Measurements from ENCODE around the gene MYL9. TPM values are rescaled to one million over a fixed set of nuclear protein-coding genes. Genes with fewer than 3 reads are reported as not detected.

The MYL9 gene
- total and polyA plus RNA-seq, 2 experiments from 2014 or later, result 29.7 to 100 TPM

DNA sequence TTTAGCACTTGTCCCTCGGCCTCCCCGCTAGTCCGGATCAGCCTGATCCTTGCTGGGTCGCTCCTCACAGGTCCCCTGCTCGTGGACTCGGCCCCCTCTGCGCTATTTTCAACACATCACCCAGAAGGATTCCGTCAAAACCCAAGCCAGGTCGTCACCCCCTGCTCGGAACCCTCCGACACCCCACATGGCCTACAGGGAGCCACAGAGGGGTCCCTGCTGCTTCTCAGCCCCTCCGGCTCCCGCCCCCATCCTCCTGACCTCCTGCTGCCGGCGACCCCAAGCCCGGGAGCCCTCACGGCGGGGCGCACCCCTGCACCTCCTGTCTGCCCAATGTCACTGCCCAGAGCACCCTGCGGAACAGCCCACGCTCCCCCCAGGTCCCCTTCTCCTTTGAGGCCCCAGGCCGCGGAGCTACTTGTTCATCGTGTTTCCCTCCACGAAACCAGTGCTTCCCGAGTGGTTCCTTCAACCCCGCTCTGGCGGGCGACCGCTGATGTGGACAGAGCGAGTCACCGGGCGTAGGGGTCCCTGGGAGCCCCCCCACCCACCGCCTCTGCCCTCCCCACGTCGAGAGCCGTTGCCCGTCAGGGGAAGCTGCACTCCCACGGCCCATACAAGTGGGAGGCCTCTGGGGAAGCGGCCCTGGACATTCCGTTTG, 638 bp upstream of the MYL9 start:
- DNase-seq (ENCODE audit: low spot score) (peak; percentile 50), ATAC-seq (peak; percentile 9)
- peaks cover 16% of the 10 kb centered on the region for H3K4me1 ChIP-seq (ENCODE audit: insufficient read depth)
- H3K4me1 Mint-ChIP-seq, result peaks cover 32% of the 10 kb centered on the region
- H3K4me3 Mint-ChIP-seq, result peak overlapping the region; percentile 60
- peaks cover 18% of the 10 kb centered on the region; the same call in 1 of the 2 replicates for H3K79me2 ChIP-seq (replicated peaks; ENCODE audit: insufficient read depth)
- no peak for TF ChIP-seq STAT1 (IDR thresholded peaks at IDR 0.05; ENCODE audit: unreplicated experiment)
- TF ChIP-seq EZH2phosphoT487 (IDR thresholded peaks at IDR 0.05; ENCODE audit: unreplicated experiment), result no peak
- TF ChIP-seq ZNF331 (CRISPR knock-in tag; IDR thresholded peaks at IDR 0.05; ENCODE audit: low read depth), result no peak
- TF ChIP-seq ZNF114 (CRISPR knock-in tag; IDR thresholded peaks at IDR 0.05), result no peak
- TF ChIP-seq POLR2AphosphoS5 (IDR thresholded peaks at IDR 0.05; ENCODE audit: low read depth), result no peak
- TF ChIP-seq JUNB (IDR thresholded peaks at IDR 0.05; ENCODE audit: unreplicated experiment), result no peak
- no peak for TF ChIP-seq CREB1 (CRISPR knock-in tag; IDR thresholded peaks at IDR 0.05; ENCODE audit: low read depth)
- TF ChIP-seq, protein P1, sequence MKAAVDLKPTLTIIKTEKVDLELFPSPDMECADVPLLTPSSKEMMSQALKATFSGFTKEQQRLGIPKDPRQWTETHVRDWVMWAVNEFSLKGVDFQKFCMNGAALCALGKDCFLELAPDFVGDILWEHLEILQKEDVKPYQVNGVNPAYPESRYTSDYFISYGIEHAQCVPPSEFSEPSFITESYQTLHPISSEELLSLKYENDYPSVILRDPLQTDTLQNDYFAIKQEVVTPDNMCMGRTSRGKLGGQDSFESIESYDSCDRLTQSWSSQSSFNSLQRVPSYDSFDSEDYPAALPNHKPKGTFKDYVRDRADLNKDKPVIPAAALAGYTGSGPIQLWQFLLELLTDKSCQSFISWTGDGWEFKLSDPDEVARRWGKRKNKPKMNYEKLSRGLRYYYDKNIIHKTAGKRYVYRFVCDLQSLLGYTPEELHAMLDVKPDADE (IDR thresholded peaks at IDR 0.05), result no peak
- TF ChIP-seq NANOG (IDR thresholded peaks at IDR 0.05; ENCODE audit: borderline replicate concordance), result no peak
- TF ChIP-seq EZH2 (IDR thresholded peaks at IDR 0.05; ENCODE audit: low read depth, unreplicated experiment), result no peak
- TF ChIP-seq, protein P2, sequence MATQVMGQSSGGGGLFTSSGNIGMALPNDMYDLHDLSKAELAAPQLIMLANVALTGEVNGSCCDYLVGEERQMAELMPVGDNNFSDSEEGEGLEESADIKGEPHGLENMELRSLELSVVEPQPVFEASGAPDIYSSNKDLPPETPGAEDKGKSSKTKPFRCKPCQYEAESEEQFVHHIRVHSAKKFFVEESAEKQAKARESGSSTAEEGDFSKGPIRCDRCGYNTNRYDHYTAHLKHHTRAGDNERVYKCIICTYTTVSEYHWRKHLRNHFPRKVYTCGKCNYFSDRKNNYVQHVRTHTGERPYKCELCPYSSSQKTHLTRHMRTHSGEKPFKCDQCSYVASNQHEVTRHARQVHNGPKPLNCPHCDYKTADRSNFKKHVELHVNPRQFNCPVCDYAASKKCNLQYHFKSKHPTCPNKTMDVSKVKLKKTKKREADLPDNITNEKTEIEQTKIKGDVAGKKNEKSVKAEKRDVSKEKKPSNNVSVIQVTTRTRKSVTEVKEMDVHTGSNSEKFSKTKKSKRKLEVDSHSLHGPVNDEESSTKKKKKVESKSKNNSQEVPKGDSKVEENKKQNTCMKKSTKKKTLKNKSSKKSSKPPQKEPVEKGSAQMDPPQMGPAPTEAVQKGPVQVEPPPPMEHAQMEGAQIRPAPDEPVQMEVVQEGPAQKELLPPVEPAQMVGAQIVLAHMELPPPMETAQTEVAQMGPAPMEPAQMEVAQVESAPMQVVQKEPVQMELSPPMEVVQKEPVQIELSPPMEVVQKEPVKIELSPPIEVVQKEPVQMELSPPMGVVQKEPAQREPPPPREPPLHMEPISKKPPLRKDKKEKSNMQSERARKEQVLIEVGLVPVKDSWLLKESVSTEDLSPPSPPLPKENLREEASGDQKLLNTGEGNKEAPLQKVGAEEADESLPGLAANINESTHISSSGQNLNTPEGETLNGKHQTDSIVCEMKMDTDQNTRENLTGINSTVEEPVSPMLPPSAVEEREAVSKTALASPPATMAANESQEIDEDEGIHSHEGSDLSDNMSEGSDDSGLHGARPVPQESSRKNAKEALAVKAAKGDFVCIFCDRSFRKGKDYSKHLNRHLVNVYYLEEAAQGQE (IDR thresholded peaks at IDR 0.05; ENCODE audit: unreplicated experiment), result no peak
- TF ChIP-seq, protein P3, sequence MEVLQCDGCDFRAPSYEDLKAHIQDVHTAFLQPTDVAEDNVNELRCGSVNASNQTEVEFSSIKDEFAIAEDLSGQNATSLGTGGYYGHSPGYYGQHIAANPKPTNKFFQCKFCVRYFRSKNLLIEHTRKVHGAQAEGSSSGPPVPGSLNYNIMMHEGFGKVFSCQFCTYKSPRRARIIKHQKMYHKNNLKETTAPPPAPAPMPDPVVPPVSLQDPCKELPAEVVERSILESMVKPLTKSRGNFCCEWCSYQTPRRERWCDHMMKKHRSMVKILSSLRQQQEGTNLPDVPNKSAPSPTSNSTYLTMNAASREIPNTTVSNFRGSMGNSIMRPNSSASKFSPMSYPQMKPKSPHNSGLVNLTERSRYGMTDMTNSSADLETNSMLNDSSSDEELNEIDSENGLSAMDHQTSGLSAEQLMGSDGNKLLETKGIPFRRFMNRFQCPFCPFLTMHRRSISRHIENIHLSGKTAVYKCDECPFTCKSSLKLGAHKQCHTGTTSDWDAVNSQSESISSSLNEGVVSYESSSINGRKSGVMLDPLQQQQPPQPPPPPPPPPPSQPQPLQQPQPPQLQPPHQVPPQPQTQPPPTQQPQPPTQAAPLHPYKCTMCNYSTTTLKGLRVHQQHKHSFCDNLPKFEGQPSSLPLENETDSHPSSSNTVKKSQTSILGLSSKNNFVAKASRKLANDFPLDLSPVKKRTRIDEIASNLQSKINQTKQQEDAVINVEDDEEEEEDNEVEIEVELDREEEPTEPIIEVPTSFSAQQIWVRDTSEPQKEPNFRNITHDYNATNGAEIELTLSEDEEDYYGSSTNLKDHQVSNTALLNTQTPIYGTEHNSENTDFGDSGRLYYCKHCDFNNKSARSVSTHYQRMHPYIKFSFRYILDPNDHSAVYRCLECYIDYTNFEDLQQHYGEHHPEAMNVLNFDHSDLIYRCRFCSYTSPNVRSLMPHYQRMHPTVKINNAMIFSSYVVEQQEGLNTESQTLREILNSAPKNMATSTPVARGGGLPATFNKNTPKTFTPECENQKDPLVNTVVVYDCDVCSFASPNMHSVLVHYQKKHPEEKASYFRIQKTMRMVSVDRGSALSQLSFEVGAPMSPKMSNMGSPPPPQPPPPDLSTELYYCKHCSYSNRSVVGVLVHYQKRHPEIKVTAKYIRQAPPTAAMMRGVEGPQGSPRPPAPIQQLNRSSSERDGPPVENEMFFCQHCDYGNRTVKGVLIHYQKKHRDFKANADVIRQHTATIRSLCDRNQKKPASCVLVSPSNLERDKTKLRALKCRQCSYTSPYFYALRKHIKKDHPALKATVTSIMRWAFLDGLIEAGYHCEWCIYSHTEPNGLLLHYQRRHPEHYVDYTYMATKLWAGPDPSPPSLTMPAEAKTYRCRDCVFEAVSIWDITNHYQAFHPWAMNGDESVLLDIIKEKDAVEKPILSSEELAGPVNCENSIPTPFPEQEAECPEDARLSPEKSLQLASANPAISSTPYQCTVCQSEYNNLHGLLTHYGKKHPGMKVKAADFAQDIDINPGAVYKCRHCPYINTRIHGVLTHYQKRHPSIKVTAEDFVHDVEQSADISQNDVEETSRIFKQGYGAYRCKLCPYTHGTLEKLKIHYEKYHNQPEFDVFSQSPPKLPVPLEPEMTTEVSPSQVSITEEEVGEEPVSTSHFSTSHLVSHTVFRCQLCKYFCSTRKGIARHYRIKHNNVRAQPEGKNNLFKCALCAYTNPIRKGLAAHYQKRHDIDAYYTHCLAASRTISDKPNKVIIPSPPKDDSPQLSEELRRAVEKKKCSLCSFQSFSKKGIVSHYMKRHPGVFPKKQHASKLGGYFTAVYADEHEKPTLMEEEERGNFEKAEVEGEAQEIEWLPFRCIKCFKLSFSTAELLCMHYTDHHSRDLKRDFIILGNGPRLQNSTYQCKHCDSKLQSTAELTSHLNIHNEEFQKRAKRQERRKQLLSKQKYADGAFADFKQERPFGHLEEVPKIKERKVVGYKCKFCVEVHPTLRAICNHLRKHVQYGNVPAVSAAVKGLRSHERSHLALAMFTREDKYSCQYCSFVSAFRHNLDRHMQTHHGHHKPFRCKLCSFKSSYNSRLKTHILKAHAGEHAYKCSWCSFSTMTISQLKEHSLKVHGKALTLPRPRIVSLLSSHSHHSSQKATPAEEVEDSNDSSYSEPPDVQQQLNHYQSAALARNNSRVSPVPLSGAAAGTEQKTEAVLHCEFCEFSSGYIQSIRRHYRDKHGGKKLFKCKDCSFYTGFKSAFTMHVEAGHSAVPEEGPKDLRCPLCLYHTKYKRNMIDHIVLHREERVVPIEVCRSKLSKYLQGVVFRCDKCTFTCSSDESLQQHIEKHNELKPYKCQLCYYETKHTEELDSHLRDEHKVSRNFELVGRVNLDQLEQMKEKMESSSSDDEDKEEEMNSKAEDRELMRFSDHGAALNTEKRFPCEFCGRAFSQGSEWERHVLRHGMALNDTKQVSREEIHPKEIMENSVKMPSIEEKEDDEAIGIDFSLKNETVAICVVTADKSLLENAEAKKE (CRISPR knock-in tag; IDR thresholded peaks at IDR 0.05), result no peak
- TF ChIP-seq, protein P4, sequence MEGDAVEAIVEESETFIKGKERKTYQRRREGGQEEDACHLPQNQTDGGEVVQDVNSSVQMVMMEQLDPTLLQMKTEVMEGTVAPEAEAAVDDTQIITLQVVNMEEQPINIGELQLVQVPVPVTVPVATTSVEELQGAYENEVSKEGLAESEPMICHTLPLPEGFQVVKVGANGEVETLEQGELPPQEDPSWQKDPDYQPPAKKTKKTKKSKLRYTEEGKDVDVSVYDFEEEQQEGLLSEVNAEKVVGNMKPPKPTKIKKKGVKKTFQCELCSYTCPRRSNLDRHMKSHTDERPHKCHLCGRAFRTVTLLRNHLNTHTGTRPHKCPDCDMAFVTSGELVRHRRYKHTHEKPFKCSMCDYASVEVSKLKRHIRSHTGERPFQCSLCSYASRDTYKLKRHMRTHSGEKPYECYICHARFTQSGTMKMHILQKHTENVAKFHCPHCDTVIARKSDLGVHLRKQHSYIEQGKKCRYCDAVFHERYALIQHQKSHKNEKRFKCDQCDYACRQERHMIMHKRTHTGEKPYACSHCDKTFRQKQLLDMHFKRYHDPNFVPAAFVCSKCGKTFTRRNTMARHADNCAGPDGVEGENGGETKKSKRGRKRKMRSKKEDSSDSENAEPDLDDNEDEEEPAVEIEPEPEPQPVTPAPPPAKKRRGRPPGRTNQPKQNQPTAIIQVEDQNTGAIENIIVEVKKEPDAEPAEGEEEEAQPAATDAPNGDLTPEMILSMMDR (conservative IDR thresholded peaks at IDR 0.05; ENCODE audit: low read depth in 2 of 2), result no peak
- H3K27me3 ChIP-seq (ENCODE audit: insufficient read depth), result no peaks in the 10 kb centered on the region
- H3K36me3 Mint-ChIP-seq (ENCODE audit: low read depth), result peaks cover 16% of the 10 kb centered on the region
- H3K4me2 ChIP-seq, result peak overlapping the region; percentile 95
- H2AFZ ChIP-seq, result peak overlapping the region; percentile 1; the same call in 1 of the 2 replicates
- no peaks in the 10 kb centered on the region for H3K9me2 ChIP-seq (ENCODE audit: insufficient read depth)
- H3K4me3 ChIP-seq, result peak overlapping the region; percentile 82
- no peak overlapping the region for H3K27ac ChIP-seq (ENCODE audit: low read depth)
- no peaks in the 10 kb centered on the region for H3K36me3 ChIP-seq (ENCODE audit: insufficient read depth)
- H4K20me1 ChIP-seq (replicated peaks; ENCODE audit: insufficient read depth), result peaks cover 4% of the 10 kb centered on the region; the same call in 1 of the 2 replicates
- no peak overlapping the region for H3K27ac Mint-ChIP-seq
- peaks cover 11% of the 10 kb centered on the region for H3K27me3 Mint-ChIP-seq (ENCODE audit: insufficient read depth, low read depth, poor library complexity)
- no peaks in the 10 kb centered on the region for H3K9me3 Mint-ChIP-seq
- H3F3A ChIP-seq (replicated peaks; ENCODE audit: low read depth), result 0 out of 2 replicates have a peak, but pooled peaks cover 4% of the 10 kb centered on the region

Data from GM23338 (cell line).